Duodenal mucosa (tissue), 2 donors: Measurements from ENCODE around the gene DHX16.

Source experiments
- H3K27ac ChIP-seq: one replicate; pipeline ENCODE4 v1.7.0; 2013; ENCODE audit warnings: low read depth, low read length
- H3K27me3 ChIP-seq, 2 donors: one replicate each; pipeline ENCODE4 v1.7.0; 2013; ENCODE audit warnings: low read length in 2 of 2, control low read depth in 1 of 2; ENCODE audit not compliant: insufficient read depth in 2 of 2, control insufficient read depth in 1 of 2
- H3K36me3 ChIP-seq, 2 donors: one replicate each; pipeline ENCODE4 v1.7.0; 2013; ENCODE audit warnings: low read length in 2 of 2, control low read depth in 1 of 2; ENCODE audit not compliant: insufficient read depth in 2 of 2, control insufficient read depth in 1 of 2
- H3K4me1 ChIP-seq, 2 donors: one replicate each; pipeline ENCODE4 v1.7.0; 2013; ENCODE audit warnings: low read length in 2 of 2, control low read depth in 1 of 2; ENCODE audit not compliant: insufficient read depth in 2 of 2, control insufficient read depth in 1 of 2
- H3K4me3 ChIP-seq, 2 donors: one replicate each; pipeline ENCODE4 v1.7.0; 2013; ENCODE audit warnings: low read length in 2 of 2, low read depth in 1 of 2
- H3K9ac ChIP-seq, 2 donors: one replicate each; pipeline ENCODE4 v1.7.0; 2013; ENCODE audit warnings: low read length in 2 of 2, low read depth in 1 of 2
- H3K9me3 ChIP-seq, 2 donors: one replicate each; pipeline ENCODE4 v1.7.0; 2013; ENCODE audit warnings: low read length in 2 of 2, control low read depth in 1 of 2; ENCODE audit not compliant: control insufficient read depth in 1 of 2

Gene DHX16

GRCh38 chr6:30696432-30696831 lies 23.6 kb upstream of the DHX16 start:
- H3K4me1 ChIP-seq, result peaks cover 0 to 2% of the 10 kb centered on the region in 2 donors
- H3K4me3 ChIP-seq, result no peak overlapping the region
- no peaks in the 10 kb centered on the region for H3K27me3 ChIP-seq
- H3K9me3 ChIP-seq, result no peaks in the 10 kb centered on the region
- no peak overlapping the region for H3K9ac ChIP-seq
- H3K27ac ChIP-seq, result no peak overlapping the region
- H3K36me3 ChIP-seq, result peaks cover 0 to 4% of the 10 kb centered on the region in 2 donors

GRCh38 chr6:30691208-30691847 lies 18.5 kb upstream of the DHX16 start:
- Histone ChIP-seq H3K4me3 (peak overlapping the region; percentile 91 to 95), H3K27ac (no peak overlapping the region), H3K27me3 (no peaks in the 10 kb centered on the region), H3K9ac (peak overlapping the region in 1 of 2 donors; percentile 60), H3K36me3 (no peaks in the 10 kb centered on the region), H3K4me1 (peaks cover 27 to 28% of the 10 kb centered on the region in 2 donors), H3K9me3 (no peaks in the 10 kb centered on the region)

DNA sequence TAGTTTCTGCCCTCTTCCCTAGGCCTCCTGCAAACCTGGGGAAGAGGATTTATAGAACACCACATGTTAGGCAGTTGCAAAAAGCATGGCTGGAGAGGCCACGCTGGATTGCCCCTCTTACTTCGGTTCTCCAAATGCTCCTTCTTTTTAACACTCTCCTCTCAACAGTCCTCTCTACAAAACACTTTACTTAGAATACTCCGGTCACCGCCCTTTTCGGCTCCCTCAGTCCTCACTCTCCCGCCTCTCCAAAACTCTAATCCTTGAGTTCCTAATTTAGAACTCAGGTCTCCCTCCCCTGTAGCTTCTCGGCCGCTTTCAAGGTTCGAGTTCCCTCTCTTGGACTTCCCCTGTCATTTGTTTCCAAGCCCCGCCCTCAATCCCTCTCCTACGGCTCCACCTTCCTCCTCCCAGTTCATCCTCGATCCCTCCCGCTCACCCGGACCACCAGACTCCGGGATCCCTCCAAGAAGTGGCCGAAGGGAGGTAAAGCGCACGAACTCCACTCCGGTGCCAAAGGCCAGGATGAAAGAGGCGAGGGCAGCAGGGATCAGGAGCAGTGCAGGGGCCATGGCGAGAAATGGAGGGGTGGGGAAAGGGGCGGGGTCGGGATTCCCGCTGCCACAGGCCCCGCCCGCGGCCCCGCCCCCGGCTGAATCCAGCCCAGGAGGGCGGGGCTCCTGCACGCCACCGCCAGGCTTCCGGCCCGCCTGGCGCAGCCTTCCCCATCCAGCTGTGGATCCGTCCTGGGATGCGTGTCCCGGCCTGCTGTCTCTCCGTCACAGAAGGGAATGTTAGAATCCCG lies 17.8 kb upstream of the DHX16 start, which contains the start of gene NRM:
Gene NRM, minus strand, starts transcription at position 582 of the 805 bp plus-strand sequence. Its CDS starts 10 bp downstream, at position 572.
- H3K4me1 ChIP-seq, result peaks cover 32% of the 10 kb centered on the region in 2 donors
- peak within 1 kb of the TSS; percentile 60 for H3K9ac ChIP-seq
- H3K27me3 ChIP-seq, result no peaks in the 10 kb centered on the region

GRCh38 chr6:30689985-30690384 lies 17.2 kb upstream of the DHX16 start:
- Histone ChIP-seq H3K27me3 (no peaks in the 10 kb centered on the region), H3K4me1 (peaks cover 32 to 37% of the 10 kb centered on the region in 2 donors), H3K9ac (peak overlapping the region; percentile 60), H3K4me3 (peak overlapping the region; percentile 91 to 95), H3K36me3 (no peaks in the 10 kb centered on the region), H3K9me3 (no peaks in the 10 kb centered on the region), H3K27ac (no peak overlapping the region)

More for the DNA sequence above, 17.8 kb upstream of the DHX16 start, which contains the start of gene NRM:
- Histone ChIP-seq H3K9me3 (no peaks in the 10 kb centered on the region), H3K27ac (peak within 1 kb of the TSS; percentile 48), H3K4me3 (peak within 1 kb of the TSS; percentile 91 to 95), H3K36me3 (no peaks in the 10 kb centered on the region)

DNA sequence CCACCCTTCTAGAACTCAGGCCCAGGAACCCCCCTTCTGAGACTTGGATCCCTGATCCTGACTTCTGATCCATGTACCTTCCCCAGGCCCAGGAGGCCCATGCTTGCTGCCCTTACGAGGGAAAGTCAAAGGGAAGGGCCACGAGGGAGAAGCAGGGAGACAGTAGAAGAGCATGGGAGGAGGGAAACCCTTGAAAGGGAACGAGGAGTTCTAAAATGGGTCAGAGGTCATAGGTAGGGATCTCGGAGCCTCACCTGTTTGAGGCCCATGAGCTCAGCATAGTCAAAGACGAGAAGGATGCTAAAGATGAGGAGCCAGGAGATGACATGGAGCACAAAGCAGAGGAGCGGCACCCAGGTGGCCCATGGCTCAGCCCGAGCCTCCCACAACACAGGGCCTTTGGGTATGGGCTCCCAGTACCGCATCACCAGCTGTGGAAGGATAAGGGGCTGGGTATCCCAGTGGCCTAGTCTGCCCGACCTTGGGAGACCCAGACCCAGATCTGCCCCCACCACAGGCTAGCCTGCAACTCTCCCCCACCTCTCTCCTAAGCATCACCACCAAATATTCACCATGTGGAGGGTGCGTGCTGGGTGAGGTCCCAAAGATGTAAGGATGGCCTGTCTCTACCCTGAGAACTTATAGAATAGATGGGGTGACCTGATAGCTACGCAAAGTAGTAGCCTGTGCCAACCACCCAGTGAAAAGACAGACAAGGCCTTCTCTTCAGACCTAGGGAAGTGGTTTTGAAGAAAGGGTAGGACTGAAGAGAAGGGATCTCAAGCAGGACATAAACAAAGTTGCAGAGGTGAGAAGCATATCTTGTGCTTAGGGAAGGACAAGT lies 16.4 kb upstream of the DHX16 start:
- H3K4me1 ChIP-seq, result peaks cover 32 to 37% of the 10 kb centered on the region in 2 donors
- H3K27me3 ChIP-seq, result no peaks in the 10 kb centered on the region
- H3K27ac ChIP-seq, result no peak overlapping the region
- no peak overlapping the region for H3K9ac ChIP-seq
- H3K9me3 ChIP-seq, result no peaks in the 10 kb centered on the region
- no peak overlapping the region for H3K4me3 ChIP-seq
- H3K36me3 ChIP-seq, result no peaks in the 10 kb centered on the region

GRCh38 chr6:30688569-30688968 lies 15.8 kb upstream of the DHX16 start:
- Histone ChIP-seq H3K27ac (peak overlapping the region; percentile 91), H3K27me3 (no peaks in the 10 kb centered on the region), H3K9ac (peak overlapping the region in 1 of 2 donors; percentile 72), H3K9me3 (no peaks in the 10 kb centered on the region), H3K4me3 (peak overlapping the region in 1 of 2 donors; percentile 92), H3K36me3 (no peaks in the 10 kb centered on the region), H3K4me1 (peaks cover 33 to 37% of the 10 kb centered on the region in 2 donors)

GRCh38 chr6:30687659-30688431 lies 15.0 kb upstream of the DHX16 start:
- H3K9me3 ChIP-seq, result no peaks in the 10 kb centered on the region
- H3K27ac ChIP-seq, result peak overlapping the region; percentile 91
- no peaks in the 10 kb centered on the region for H3K27me3 ChIP-seq
- peak overlapping the region; percentile 85 to 92 for H3K4me3 ChIP-seq
- peaks cover 37% of the 10 kb centered on the region in 2 donors for H3K4me1 ChIP-seq
- H3K9ac ChIP-seq, result peak overlapping the region; percentile 72 to 79
- H3K36me3 ChIP-seq, result no peaks in the 10 kb centered on the region

- H3K27me3 ChIP-seq, result no peaks in the 10 kb centered on the region
- peak overlapping the region; percentile 72 to 79 for H3K9ac ChIP-seq
- no peaks in the 10 kb centered on the region for H3K36me3 ChIP-seq
- H3K4me3 ChIP-seq, result peak overlapping the region; percentile 85 to 92
- peaks cover 37 to 41% of the 10 kb centered on the region in 2 donors for H3K4me1 ChIP-seq
- peak overlapping the region; percentile 91 for H3K27ac ChIP-seq
- no peaks in the 10 kb centered on the region for H3K9me3 ChIP-seq
These were observed 14.3 kb upstream of the DHX16 start for GRCh38 chr6:30686908-30687658.
